Measurements from ENCODE around the gene CUL2.

- TF ChIP-seq POLR2A (IDR thresholded peaks at IDR 0.05; ENCODE audit: low read depth, low read length) (no peak), TAF1 (IDR thresholded peaks at IDR 0.05; ENCODE audit: low read depth, low read length) (no peak), POLR2AphosphoS5 (IDR thresholded peaks at IDR 0.05; ENCODE audit: low read depth, low read length) (no peak), POU2F2 (IDR thresholded peaks at IDR 0.05; ENCODE audit: low read depth, low read length) (no peak), PAX5 (IDR thresholded peaks at IDR 0.05; ENCODE audit: insufficient read depth, low read length, severe bottlenecking) (no peak)
These were observed 70.8 kb downstream of the CUL2 start for GRCh38 chr10:35019041-35020024.

Data from GM12891 (cell line).